Measurements from ENCODE around the gene NMNAT2.
"Not testable (repeated sequence)": the region's sequence is repeated elsewhere in the genome, so short reads cannot be mapped to it uniquely, and the experiment has no call there.

The NMNAT2 gene

GRCh38 chr1:183282101-183282855, 135.9 kb downstream of the NMNAT2 start:
- no peak for DNase-seq

GRCh38 chr1:183281553-183282091, 136.6 kb downstream of the NMNAT2 start:
- DNase-seq = peak; percentile 76

GRCh38 chr1:183281039-183281438, 137.1 kb downstream of the NMNAT2 start:
- DNase-seq = no peak

GRCh38 chr1:183279835-183280234, 138.3 kb downstream of the NMNAT2 start:
- no peak for DNase-seq

DNA sequence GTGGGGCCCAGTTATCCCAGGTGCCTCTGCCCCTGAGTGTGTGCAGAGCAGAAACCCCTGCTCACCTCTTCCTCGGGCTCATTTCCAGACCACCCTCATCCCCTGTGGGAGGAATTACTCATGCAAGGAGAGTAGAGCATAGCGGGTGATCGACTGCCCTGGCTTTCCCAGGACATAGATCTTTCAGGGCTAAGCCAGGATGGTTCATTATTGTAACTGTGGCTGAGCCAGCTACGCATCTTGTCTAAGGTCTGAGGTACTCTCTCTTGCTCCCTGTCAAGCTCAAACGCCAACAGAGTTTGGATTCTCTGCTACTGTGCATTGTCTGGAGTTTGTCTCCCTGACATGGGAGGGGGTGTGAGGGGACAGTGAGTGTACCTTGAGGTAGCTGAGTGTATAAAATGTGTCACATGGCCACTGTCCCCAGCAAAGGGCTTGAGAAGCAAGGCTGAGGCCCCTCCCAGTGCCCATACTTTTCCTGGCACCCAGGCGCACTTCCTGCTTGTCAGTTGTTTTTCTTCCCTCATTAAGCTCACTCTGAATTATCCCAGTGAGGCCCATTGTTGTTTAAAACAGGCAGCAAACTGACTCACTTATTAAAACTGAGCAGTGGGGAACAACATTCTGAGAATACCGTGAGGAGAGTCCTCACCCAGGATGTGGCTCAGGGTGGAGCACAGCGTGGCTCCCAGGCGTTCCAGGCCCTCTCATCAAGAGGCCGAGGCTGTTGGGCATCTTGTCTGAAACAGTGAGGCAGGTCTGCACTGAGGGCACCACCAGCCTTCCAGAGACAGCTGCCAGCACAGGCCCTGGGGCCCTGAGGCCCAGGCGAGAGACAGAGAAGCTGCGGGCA, 139.2 kb downstream of the NMNAT2 start:
- DNase-seq = no peak

DNA sequence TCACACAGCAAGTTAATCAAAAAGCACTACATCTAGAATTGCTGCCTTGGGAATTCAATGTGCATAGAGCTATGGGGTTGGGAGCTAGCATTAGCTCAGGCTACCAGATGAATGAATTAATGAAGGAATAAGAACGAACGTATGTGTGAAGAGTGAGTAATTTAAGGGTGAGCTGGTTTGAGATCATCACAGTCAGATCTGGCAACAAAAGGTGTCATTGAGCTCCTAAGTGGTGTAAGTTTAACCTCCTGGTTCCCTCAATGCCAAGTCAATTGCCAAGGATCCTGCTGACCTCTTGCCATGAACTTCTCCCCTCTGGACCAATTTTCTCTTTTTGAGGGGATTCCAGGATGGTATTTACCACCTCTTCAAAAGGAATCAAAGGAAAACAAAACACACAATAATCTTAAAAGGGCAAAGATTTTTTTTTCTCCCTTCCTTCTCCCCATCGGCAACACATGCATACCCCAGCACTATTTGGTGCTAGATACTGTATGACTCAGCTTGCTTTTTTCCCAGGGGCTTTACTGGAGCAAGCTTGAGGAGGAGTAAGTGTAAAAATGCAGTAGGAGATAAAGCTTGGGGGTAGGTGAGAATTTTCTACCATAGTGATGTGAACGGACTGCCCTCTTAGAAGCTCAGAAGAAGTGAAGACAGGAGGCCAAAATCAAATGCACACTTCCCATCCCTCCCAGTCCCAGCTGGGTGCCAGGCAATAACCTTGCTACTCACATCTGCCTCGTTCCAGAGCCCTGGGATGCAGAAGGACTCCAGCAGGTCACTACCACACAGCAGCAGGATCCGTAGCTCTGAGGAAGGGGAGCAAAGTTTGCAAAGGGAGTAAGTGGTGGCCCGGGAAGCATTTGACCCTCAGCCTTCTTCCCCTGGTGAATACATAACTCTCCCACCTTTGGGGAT, 140.1 kb downstream of the NMNAT2 start:
- DNase-seq = no peak

- no peak for DNase-seq
Measured at GRCh38 chr1:183276386-183277080, 141.6 kb downstream of the NMNAT2 start.

GRCh38 chr1:183275322-183275721, 142.9 kb downstream of the NMNAT2 start:
- DNase-seq = no peak

DNA sequence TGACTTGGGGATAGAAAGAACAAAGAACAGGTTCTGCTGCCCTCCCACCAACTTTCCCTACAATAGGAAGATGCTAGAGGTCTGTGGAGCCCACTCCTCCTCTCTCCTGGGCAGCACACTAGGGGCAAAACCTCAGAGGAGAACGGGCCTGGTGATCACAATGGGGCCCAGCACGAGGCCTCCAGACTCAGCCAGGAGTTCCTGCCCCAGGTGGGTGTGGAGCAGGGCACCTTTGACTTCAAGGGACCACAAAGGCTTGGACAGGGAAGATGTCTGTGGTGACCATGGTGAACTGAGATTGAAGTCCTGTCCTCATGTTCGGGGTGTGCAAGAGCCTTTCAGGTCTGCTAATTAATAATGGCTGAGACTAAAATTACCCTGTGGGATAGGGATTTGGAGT, 143.3 kb downstream of the NMNAT2 start:
- no peak for DNase-seq

DNA sequence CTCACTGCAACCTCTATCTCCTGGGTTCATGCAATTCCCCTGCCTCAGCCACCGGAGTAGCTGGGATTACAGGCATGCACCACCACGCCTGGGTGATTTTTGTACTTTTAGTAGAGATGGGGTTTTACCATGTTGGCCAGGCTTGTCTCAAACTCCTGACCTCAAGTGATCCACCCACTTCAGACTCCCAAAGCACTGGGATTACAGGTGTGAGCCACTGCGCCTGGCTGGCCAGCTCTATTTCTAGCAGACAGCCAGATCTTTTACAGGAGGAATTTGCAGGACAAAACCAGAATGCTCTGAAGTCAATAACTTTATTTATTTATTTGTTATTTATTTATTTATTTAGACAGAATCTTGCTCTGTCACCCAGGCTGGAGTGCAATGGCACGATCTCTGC, 144.2 kb downstream of the NMNAT2 start:
- not testable (repeated sequence) for DNase-seq

DNA sequence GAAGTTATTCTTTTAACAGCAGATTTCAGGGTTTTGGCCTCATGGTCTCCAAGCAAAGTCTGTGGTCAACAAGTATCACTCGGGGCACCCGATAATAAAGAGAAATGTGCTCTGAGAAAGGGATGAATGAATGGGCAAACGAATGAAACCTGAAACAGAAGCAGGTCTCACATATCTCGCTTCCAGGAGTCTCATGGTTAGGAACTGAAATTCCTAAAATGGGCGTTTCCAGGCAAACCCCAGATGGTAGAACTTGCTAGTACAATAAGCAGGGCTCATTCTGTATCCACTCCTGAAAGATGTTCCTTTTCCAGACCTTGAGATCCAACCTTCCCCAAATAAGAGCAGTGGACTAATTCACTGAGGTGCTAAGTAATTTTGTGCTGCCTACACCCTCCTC, 144.9 kb downstream of the NMNAT2 start:
- no peak for DNase-seq

DNA sequence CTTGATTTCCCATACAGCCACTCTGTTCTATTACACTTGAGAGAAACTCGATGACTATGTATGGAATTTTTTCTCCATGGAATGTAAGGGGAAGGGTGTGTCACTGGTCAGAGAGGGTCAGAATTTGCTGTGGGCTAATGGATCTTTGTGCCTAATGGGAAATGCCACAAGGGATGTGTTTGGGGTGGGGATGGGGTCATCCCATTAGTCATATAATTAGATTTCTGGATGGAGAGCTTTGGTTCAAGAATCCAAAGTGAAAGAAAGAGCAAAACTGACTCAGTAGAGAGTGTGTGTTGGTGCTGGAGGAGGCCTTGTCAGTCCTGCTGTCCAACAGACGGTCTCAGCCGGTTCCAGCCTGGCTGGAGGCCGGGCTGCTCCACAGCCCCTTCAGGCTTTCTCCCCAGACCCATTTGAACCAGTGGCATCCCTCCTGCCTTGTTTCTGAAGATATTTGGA, 145.8 kb downstream of the NMNAT2 start:
- DNase-seq = no peak

DNA sequence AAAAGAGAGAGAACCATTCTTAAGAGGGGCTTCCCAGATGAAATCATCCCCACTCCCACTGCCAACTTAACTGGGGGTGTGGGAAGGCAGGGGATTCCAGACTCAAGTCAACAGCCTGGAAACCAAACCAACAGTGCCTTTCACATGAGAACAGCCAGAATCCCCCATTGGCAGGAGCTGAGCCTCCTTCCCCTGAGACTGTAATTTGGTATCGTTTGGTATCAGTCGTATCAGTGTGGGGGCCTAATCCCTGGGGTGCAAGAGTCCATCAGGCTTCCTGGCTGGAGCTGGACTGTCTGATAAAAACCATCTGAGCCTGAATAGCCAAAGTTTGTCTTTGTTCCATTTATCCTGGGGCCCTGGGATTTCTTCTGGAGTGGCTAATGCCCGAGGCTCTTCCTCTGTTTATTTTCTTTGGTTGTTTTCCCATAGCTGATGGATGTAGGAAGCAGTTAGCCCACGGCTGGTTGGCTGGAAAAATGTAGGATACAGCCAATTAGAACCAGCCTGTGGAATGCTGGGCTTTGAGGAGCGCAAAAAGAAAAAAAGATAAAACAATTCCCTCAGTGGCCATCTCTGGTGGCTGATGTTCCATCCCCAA, 147.5 kb downstream of the NMNAT2 start:
- no peak for DNase-seq

DNA sequence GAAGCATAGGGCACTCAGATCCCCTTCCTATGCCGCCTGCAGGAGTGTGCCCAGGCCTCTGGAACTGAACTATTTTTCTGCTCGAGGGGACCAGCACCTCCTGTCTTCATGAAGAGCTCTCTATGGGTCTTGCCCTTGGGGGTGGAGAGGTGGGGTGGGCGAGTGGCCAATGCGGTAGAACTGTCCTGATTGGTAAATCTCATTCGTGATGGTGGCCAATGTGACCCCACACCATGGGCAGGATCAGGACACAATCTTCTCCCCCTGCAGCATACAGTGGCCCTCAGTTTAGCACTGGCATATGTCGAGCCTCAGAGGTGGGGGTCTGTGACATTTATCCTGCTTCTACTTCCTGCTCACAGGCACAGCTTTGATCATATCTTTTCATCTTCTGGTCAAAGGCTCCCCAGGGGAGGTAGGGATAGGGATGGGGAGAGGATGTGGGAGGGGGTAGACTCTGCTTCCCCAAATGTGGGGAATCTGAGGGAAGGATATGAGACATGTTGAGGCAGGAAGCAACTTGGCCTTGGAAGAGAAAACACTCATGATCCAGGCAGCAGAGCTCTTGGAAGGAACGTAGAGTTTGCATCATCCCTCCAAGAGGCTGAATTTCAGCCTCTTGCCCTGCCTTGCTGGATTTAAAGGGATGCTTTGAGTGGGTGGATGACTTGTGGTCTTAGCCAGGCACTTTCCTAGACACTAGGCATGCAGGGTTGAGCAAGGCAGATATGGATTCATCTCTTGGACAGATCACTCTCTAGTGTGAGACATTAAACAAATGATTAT, 150.3 kb downstream of the NMNAT2 start:
- no peak for DNase-seq

GRCh38 chr1:183263886-183264602, 154.1 kb downstream of the NMNAT2 start:
- peak; percentile 33 for DNase-seq

GRCh38 chr1:183262628-183263200, 155.5 kb downstream of the NMNAT2 start:
- DNase-seq = no peak

- DNase-seq = no peak
Measured at GRCh38 chr1:183259924-183260323, 158.3 kb downstream of the NMNAT2 start.

- DNase-seq = no peak
Measured at GRCh38 chr1:183255073-183255472, 163.1 kb downstream of the NMNAT2 start.

DNA sequence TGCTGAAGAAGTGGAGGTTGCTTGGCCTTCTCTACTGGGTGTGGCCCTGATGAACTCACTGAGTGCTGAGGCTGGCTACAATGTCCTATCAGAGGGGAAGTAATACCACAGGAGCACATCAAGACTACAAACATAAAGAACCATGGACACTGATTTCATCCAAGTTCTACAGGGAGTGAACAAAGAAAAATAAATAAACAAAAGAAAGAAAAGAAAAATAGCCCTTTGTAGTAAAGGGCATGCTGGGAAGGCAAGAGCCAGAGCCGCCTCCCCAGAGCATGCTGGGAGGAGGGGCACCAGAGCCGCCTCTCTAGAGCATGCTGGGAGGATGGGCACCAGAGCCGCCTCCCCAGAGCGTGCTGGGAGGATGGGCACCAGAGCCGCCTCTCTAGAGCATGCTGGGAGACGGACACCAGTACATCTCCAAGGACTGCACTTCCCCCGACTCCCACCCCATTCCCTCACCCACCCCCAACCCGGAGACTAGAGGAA, 166.2 kb downstream of the NMNAT2 start:
- DNase-seq = no peak
